Adrenal gland (tissue), 5 donors: ENCODE results near the gene VARS1.
A peak's percentile ranks its signal among the peaks of the same experiment; 100 is the strongest.

Source experiments
- CTCF ChIP-seq, 6 experiments: fragments of 450-650 bp in 4 of 6; fragments of 200-600 bp in 2 of 6; sonication (generic) in 1 of 6; IDR thresholded peaks; 1 replicate in 5 of 6; 2 replicates in 1 of 6; pipeline versions ENCODE4 v1.5.1 to v1.8.0; 2016 to 2021; ENCODE audit warnings: antibody characterized with exemption in 6 of 6, mild to moderate bottlenecking in 2 of 6, moderate library complexity in 1 of 6
- POLR2A ChIP-seq, 2 donors: fragments of 450-650 bp; IDR thresholded peaks; one replicate each; pipeline ENCODE4 v1.6.1; 2017; ENCODE audit warnings: antibody characterized with exemption in 2 of 2, mild to moderate bottlenecking in 2 of 2, moderate library complexity in 1 of 2
- donor health status: DM: no; HTN: no; CAD: no.

- TF ChIP-seq CTCF (IDR thresholded peaks at IDR 0.05), result peak; percentile 52 to 97 (median 78)
- peak in 1 of 2 donors; percentile 43 for TF ChIP-seq POLR2A (IDR thresholded peaks at IDR 0.05)
These were observed at the start of gene VARS1 for GRCh38 chr6:31795616-31796298.
